OCI-M2 (cell line): ENCODE measurements around the gene BHLHE41.

Experiments
- DNase-seq: peaks from one replicate; lab custom pipeline; 2025; ENCODE audit not compliant: unreplicated experiment; lab: John Stamatoyannopoulos, UW

Gene BHLHE41

GRCh38 chr12:26124446-26125399 is at the start of gene BHLHE41:
Gene BHLHE41, minus strand, starts transcription at chr12:26125037. Its CDS starts 258 bp downstream, at chr12:26124779.
- no peak for DNase-seq

- DNase-seq, result no peak
Observed at GRCh38 chr12:26172946-26173552, 48.2 kb upstream of the BHLHE41 start.

GRCh38 chr12:26172539-26172938 is 47.7 kb upstream of the BHLHE41 start:
- DNase-seq, result no peak

GRCh38 chr12:26172013-26172412 is 47.2 kb upstream of the BHLHE41 start:
- DNase-seq, result no peak

GRCh38 chr12:26164118-26164517 is 39.3 kb upstream of the BHLHE41 start:
- DNase-seq, result no peak

GRCh38 chr12:26162905-26163304 is 38.1 kb upstream of the BHLHE41 start:
- DNase-seq, result no peak

- no peak for DNase-seq
Observed at GRCh38 chr12:26162174-26162573, 37.3 kb upstream of the BHLHE41 start.

GRCh38 chr12:26158078-26158764 is 33.4 kb upstream of the BHLHE41 start:
- DNase-seq, result no peak

GRCh38 chr12:26157001-26157400 is 32.2 kb upstream of the BHLHE41 start:
- no peak for DNase-seq

GRCh38 chr12:26156201-26156871 is 31.5 kb upstream of the BHLHE41 start:
- no peak for DNase-seq

- no peak for DNase-seq
Observed at GRCh38 chr12:26153421-26154154, 28.8 kb upstream of the BHLHE41 start.

- no peak for DNase-seq
Observed at GRCh38 chr12:26152507-26153102, 27.8 kb upstream of the BHLHE41 start.

- DNase-seq, result no peak
Observed at GRCh38 chr12:26150736-26151450, 26.1 kb upstream of the BHLHE41 start.

GRCh38 chr12:26149968-26150500 is 25.2 kb upstream of the BHLHE41 start:
- no peak for DNase-seq

GRCh38 chr12:26148291-26148690 is 23.5 kb upstream of the BHLHE41 start:
- DNase-seq, result no peak

- DNase-seq, result no peak
Observed at GRCh38 chr12:26143291-26143690, 18.5 kb upstream of the BHLHE41 start.

GRCh38 chr12:26138860-26139259 is 14.0 kb upstream of the BHLHE41 start:
- DNase-seq, result no peak

- no peak for DNase-seq
Observed at GRCh38 chr12:26136688-26137087, 11.9 kb upstream of the BHLHE41 start.

- DNase-seq, result no peak
Observed at GRCh38 chr12:26135571-26135970, 10.7 kb upstream of the BHLHE41 start.
